Measurements from ENCODE around the gene CHPT1. TPM values are rescaled to one million over a fixed set of nuclear protein-coding genes. Genes with fewer than 3 reads are reported as not detected.
A peak's percentile ranks its signal among the peaks of the same experiment; 100 is the strongest.

CHPT1 gene
- total RNA-seq, 4 donors from 2014 or later, result 47.3 to 130 (median 49.6) TPM

DNA sequence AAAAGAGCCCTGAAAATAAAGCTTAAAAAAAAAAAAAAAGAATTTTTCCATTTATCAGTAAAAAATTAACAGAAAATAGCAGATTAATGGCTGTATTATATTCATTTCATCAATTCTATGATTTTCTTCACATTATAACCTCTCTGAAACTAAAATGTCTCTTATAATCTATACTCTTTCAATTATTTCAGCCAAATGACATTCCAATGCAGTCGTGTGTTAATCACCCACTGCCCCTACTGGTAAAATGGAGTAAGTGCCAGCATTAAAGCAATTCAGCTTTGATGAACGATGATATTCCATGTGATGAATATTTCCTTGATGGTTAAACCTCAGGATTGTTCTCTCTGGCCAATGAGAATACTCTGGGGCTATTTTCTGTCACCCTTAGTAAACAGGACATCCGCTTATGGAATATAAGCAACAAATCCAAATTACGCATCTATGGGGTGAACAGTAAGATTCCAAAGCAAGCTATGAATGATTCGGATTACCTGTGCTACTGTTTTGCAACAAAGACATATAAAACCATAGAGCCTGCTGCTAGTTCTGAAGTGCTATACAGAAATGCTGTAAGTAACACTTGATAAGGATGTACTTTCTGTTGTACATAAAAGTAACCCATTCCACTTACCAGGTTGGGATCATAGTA is 62.1 kb downstream of the CHPT1 start:
- WGBS, 2 donors (ENCODE audit: low coverage in 1 of 2), result 57 to 69% methylated on average over 5 of the region's 5 CpGs

DNA sequence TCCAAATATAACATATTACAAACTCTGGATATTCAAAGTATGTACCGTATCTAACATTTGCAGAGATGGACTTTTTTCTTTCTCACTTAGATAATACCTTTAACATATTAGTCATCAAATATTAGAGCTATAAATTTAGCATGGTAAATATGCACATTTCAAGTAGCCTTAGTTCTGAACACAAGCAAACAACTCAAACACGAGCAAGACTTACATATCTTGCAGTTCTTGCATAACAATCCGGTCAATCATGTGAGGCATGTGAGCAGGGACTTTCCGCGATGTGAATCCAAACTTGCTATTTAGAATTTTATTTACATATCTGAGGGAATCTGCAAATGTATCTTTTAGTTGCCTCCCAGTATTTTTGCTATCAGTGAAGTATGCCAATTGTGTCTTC is 63.9 kb downstream of the CHPT1 start:
- H3K27ac ChIP-seq, result no peak overlapping the region
- no peak overlapping the region for H3K4me3 ChIP-seq
- no peak for ATAC-seq
- peaks cover 0 to 17% (median 0%) of the 10 kb centered on the region in 3 donors for H3K4me1 ChIP-seq
- H3K27me3 ChIP-seq, result no peaks in the 10 kb centered on the region
- no peaks in the 10 kb centered on the region for H3K9me3 ChIP-seq
- peaks cover 0 to 78% of the 10 kb centered on the region in 2 donors for H3K36me3 ChIP-seq
- no peak for TF ChIP-seq POLR2AphosphoS5 (IDR thresholded peaks at IDR 0.05)
- no peak for TF ChIP-seq EP300 (IDR thresholded peaks at IDR 0.05)
- no peak for TF ChIP-seq POLR2A (IDR thresholded peaks at IDR 0.05)
- no peak for TF ChIP-seq CTCF (IDR thresholded peaks at IDR 0.05)
- 66 to 73% methylated on average over 5 of the region's 5 CpGs for WGBS, 2 donors (ENCODE audit: low coverage in 1 of 2)

More for the DNA sequence above, 62.1 kb downstream of the CHPT1 start:
- Histone ChIP-seq H3K36me3 (peaks cover 0 to 78% of the 10 kb centered on the region in 2 donors), H3K27ac (no peak overlapping the region), H3K4me1 (peaks cover 0 to 12% (median 0%) of the 10 kb centered on the region in 3 donors), H3K4me3 (no peak overlapping the region), H3K9me3 (no peaks in the 10 kb centered on the region), H3K27me3 (no peaks in the 10 kb centered on the region)
- TF ChIP-seq CTCF (IDR thresholded peaks at IDR 0.05) (peak; percentile 62 to 74 (median 69)), EP300 (IDR thresholded peaks at IDR 0.05) (no peak), POLR2AphosphoS5 (IDR thresholded peaks at IDR 0.05) (no peak), POLR2A (IDR thresholded peaks at IDR 0.05) (no peak)
- no peak for ATAC-seq

GRCh38 chr12:101761781-101762180 is 64.3 kb downstream of the CHPT1 start:
- TF ChIP-seq POLR2AphosphoS5 (IDR thresholded peaks at IDR 0.05) (no peak), CTCF (IDR thresholded peaks at IDR 0.05) (no peak), POLR2A (IDR thresholded peaks at IDR 0.05) (no peak), EP300 (IDR thresholded peaks at IDR 0.05) (no peak)
- Histone ChIP-seq H3K9me3 (no peaks in the 10 kb centered on the region), H3K36me3 (peaks cover 0 to 78% of the 10 kb centered on the region in 2 donors), H3K4me3 (no peak overlapping the region), H3K27me3 (no peaks in the 10 kb centered on the region), H3K27ac (no peak overlapping the region), H3K4me1 (peaks cover 0 to 17% (median 0%) of the 10 kb centered on the region in 3 donors)
- 91 to 96% methylated on average over 4 of the region's 4 CpGs for WGBS, 2 donors (ENCODE audit: low coverage in 1 of 2)
- no peak for ATAC-seq

- peak; percentile 41 for ATAC-seq
- TF ChIP-seq POLR2AphosphoS5 (IDR thresholded peaks at IDR 0.05) (no peak), CTCF (IDR thresholded peaks at IDR 0.05) (no peak), EP300 (IDR thresholded peaks at IDR 0.05) (no peak), POLR2A (IDR thresholded peaks at IDR 0.05) (no peak)
- Histone ChIP-seq H3K36me3 (peaks cover 0 to 78% of the 10 kb centered on the region in 2 donors), H3K4me1 (peaks cover 0 to 17% (median 0%) of the 10 kb centered on the region in 3 donors), H3K27me3 (no peaks in the 10 kb centered on the region), H3K27ac (peak overlapping the region in 2 of 4 donors; percentile 4 to 14), H3K4me3 (no peak overlapping the region), H3K9me3 (no peaks in the 10 kb centered on the region)
- 40 to 78% methylated on average over 2 to 4 of the region's 6 CpGs for WGBS, 2 donors (ENCODE audit: low coverage in 1 of 2)
These were observed 65.9 kb downstream of the CHPT1 start for GRCh38 chr12:101763246-101763931.

Measured in gastroesophageal sphincter (tissue), 4 donors.